GM18520 (cell line): Measurements from ENCODE around the gene EPAS1.

ENCODE experiments used
- ATAC-seq: cut with Tn5 transposase; IDR thresholded peaks from one replicate; pipeline ENCODE4 v1.9.1; 2021; ENCODE audit not compliant: unreplicated experiment

Gene EPAS1

GRCh38 chr2:46430413-46430812, 133.2 kb downstream of the EPAS1 start:
- ATAC-seq = no peak

- no peak for ATAC-seq
Measured at GRCh38 chr2:46430992-46431391, 133.8 kb downstream of the EPAS1 start.

- no peak for ATAC-seq
Measured at GRCh38 chr2:46431481-46432235, 134.5 kb downstream of the EPAS1 start.

- ATAC-seq = no peak
Measured at GRCh38 chr2:46434851-46435273, 137.7 kb downstream of the EPAS1 start.

- no peak for ATAC-seq
Measured at GRCh38 chr2:46435353-46435752, 138.1 kb downstream of the EPAS1 start.

GRCh38 chr2:46435796-46436360, 138.7 kb downstream of the EPAS1 start:
- no peak for ATAC-seq
